HG02759 (cell line): ENCODE measurements around the gene POU5F2.

Source experiments
- ATAC-seq: cut with Tn5 transposase; IDR thresholded peaks from one replicate; pipeline ENCODE4 v1.9.1; 2021; ENCODE audit warnings: mild to moderate bottlenecking, moderate library complexity; ENCODE audit not compliant: unreplicated experiment

POU5F2 gene

DNA sequence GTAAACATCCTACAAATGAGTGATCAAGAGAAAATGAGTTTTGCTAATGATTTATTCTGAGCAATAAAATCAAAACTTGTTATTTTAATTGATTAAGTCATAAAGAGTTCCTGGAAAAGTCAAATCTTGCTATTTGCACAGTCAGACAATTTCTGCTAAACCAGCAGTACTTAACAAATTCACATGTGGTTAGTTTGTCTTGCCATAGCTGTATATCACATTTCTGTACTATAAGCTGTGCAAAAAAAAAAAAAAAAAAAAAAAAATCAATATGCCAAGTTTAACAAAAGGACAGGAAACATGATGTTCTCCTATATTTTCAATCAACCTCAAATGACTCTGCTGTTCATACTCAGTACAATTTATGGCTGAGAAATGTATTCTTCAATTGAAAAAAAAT lies 24.9 kb downstream of the POU5F2 start:
- no peak for ATAC-seq

DNA sequence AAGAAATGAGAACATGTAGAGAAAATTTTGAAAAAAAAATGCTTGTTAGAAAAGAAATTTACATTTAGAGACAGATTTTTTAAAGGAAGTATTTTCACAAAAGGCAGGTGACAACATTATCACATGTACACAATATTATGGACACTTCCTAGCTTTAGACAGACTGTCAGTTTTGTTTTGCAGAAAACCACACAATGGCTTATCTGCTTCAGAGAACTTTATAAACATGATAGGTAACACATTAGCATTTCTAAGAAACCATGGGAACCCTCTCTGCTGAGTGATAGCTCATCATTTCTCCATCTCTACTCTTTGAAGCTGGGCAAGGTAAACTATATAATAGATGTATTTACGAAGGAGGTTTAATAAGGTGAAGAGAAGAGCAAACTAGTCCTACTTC lies 25.6 kb downstream of the POU5F2 start:
- ATAC-seq: no peak

DNA sequence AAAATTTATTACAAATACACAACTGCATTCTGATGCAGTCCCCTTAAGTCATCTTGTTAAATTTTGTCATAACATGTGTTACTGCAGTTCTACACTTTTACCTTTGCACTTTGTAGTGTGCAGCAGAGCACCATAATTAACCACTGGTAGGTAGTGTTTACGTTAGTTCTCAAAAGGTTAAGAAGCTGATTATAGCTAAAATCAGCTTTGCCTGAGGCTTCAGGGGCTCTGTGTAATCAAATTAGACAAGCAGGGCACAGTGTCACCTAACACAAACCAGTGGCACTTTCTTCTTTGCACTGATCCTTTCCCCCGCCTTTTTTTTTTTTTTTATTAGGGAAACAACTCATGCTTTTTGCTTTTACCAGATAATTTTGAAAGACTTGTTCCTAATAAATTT lies 26.1 kb downstream of the POU5F2 start:
- ATAC-seq: no peak

DNA sequence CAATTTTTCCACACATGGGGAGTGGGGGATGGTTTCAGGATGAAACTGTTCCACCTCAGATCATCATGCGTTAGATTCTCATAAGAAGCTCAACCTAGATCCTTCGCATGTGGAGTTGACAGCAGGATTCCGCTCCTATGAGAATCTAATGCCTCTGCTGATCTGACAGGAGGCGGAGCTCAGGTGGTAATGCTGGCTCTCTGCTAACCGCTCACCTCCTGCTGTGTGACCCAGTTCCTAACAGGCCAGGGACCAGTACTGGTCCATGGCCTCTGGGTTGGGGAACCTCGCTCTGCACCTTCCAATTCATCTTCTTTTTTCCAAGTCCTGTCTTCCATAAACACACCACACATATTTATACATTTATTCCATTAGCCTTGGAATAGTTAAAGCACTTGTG lies 33.0 kb downstream of the POU5F2 start:
- ATAC-seq: no peak

DNA sequence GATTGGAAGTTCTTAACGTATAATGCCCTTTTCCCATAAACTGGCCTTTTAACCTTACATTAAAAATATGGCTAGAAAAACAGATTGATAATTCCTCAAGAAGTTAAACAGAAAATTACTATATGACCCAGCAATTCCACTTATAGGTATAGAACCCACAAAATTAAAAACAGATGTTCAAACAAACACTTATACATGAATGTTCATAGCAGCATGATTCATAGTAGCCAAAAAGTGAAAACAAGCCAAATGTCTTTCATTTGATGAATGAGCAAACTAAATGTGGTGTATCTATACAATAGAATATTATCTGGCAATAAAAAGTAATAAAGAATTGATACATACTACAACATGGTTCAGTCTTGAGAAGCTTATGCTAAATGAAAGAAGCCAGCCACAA lies 35.5 kb downstream of the POU5F2 start:
- ATAC-seq: no peak

DNA sequence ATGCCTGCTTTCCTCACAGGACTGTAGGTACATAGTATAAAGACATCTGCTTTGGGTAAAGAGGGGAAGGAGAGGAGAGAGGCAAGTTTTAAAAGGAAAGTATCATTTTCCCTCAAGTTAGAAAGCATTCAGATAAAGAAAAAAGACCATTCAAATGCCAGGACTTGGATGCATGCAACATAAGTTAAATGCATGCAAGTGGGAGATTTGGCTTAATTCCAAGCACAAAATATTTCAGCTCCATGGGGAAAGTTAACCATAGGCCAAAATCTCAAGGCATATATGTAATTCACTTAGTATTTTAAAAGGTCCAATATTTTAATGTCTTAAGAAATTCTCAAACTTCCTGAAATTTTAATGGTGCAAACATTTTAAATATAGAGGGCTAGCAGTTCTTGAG lies 36.4 kb downstream of the POU5F2 start:
- ATAC-seq: no peak

DNA sequence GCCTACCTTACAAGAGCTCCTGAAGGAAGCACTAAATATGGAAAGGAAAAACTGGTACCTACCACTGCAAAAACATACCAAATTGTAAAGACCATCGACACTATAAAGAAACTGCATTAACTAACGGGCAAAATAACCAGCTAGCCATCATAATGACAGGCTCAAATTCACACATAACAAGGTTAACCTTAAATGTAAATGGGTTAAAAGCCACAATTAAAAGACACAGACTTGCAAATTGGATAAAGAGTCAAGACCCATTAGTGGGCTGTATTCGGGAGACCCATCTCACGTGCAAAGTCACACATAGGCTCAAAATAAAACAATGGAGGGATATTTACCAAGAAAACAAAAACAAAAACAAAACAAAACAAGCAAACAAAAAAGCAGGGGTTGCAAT lies 49.4 kb downstream of the POU5F2 start:
- ATAC-seq: no peak
